B cell (primary cell): ENCODE measurements around the gene BPIFB6. TPM values are rescaled to one million over a fixed set of nuclear protein-coding genes. Genes with fewer than 3 reads are reported as not detected.

Experiments used
- ATAC-seq: fragments of 200-7000 bp; cut with Tn5 transposase; one replicate; pipeline ENCODE4 v1.10.0; 2021; ENCODE audit warnings: low read depth, mild to moderate bottlenecking, moderate number of reproducible peaks, moderate library complexity
- CTCF ChIA-PET: fragments of 350-600 bp; sonication (Branson Sonifier 250); formaldehyde crosslinking; loops from one replicate; lab custom pipeline; 2021; ENCODE audit warnings: antibody characterized with exemption, inconsistent platforms; lab: Charles Lee
- POLR2A ChIA-PET: fragments of 350-600 bp; sonication (Branson Sonifier 250); formaldehyde crosslinking; loops from one replicate; lab custom pipeline; 2021; ENCODE audit warnings: antibody characterized with exemption; lab: Charles Lee
- DNase-seq: peaks from one replicate; pipeline ENCODE4 v3.0.0; 2013
- H2AFZ ChIP-seq: 2 replicates; pipeline ENCODE4 v1.6.1; 2012; ENCODE audit warnings: mild to moderate bottlenecking, low read depth, low read length; ENCODE audit not compliant: insufficient read depth, poor library complexity, severe bottlenecking
- H3K27ac ChIP-seq, 2 donors: 1 replicate in 1 of 2; 2 replicates in 1 of 2; pipeline ENCODE4 v1.5.1; 2012 to 2013; ENCODE audit warnings: low read length in 2 of 2, mild to moderate bottlenecking in 2 of 2, moderate library complexity in 1 of 2
- H3K27me3 ChIP-seq, 4 experiments: fragments of 200-600 bp in 1 of 4; sonication (generic) in 1 of 4; replicated peaks in 1 of 4; 1 replicate in 2 of 4; 2 replicates in 2 of 4; pipeline versions ENCODE4 v1.6.1 to v1.7.0; 2013 to 2016; ENCODE audit warnings: low read length in 3 of 4, mild to moderate bottlenecking in 2 of 4, mixed read lengths in 1 of 4, moderate library complexity in 1 of 4; ENCODE audit not compliant: insufficient read depth in 4 of 4, control insufficient read depth in 3 of 4; ENCODE audit errors: control extremely low read depth in 1 of 4
- H3K36me3 ChIP-seq, 2 experiments: replicated peaks in 1 of 2; 1 replicate in 1 of 2; 2 replicates in 1 of 2; pipeline versions ENCODE4 v1.6.1 to v1.7.1; 2013; ENCODE audit warnings: low read length in 1 of 2; ENCODE audit not compliant: insufficient read depth in 2 of 2, control insufficient read depth in 1 of 2; ENCODE audit errors: control extremely low read depth in 1 of 2, extremely low read depth in 1 of 2
- H3K4me1 ChIP-seq, 2 donors: fragments of 200-600 bp in 1 of 2; sonication (generic) in 1 of 2; 1 replicate in 1 of 2; 2 replicates in 1 of 2; pipeline versions ENCODE4 v1.5.1 to v1.6.1; 2013 to 2017; ENCODE audit warnings: low read length in 2 of 2; ENCODE audit not compliant: control insufficient read depth in 2 of 2, insufficient read depth in 2 of 2
- H3K4me2 ChIP-seq: replicated peaks from 2 replicates; pipeline ENCODE3; 2012; ENCODE audit warnings: mild to moderate bottlenecking, low read depth, low read length; ENCODE audit not compliant: poor library complexity, severe bottlenecking
- H3K4me3 ChIP-seq, 5 experiments: fragments of 200-600 bp in 1 of 5; sonication (generic) in 1 of 5; 1 replicate in 3 of 5; 2 replicates in 2 of 5; pipeline versions ENCODE4 v1.5.1 to v1.7.0; 2011 to 2016; ENCODE audit warnings: low read length in 4 of 5, mild to moderate bottlenecking in 4 of 5, low read depth in 2 of 5, control low read depth in 1 of 5, moderate library complexity in 1 of 5; ENCODE audit not compliant: insufficient read depth in 1 of 5; ENCODE audit errors: control extremely low read depth in 1 of 5, extremely low read depth in 1 of 5
- H3K79me2 ChIP-seq: fragments of 200-600 bp; sonication (generic); one replicate; pipeline ENCODE4 v1.6.0; 2016; ENCODE audit warnings: low read length; ENCODE audit not compliant: control insufficient read depth, insufficient read depth
- H3K9ac ChIP-seq: fragments of 200-600 bp; sonication (generic); 2 replicates; pipeline ENCODE4 v1.6.1; 2017; ENCODE audit warnings: mild to moderate bottlenecking, low read length, moderate library complexity
- H3K9me3 ChIP-seq, 3 donors: one replicate each; pipeline versions ENCODE4 v1.6.1 to v1.7.1; 2013; ENCODE audit warnings: low read length in 2 of 3; ENCODE audit not compliant: control insufficient read depth in 2 of 3, insufficient read depth in 1 of 3; ENCODE audit errors: control extremely low read depth in 1 of 3
- H4K20me1 ChIP-seq: 2 replicates; pipeline ENCODE4 v1.6.0; 2012; ENCODE audit warnings: mild to moderate bottlenecking, low read length; ENCODE audit not compliant: insufficient read depth, control insufficient read depth, poor library complexity, severe bottlenecking
- H3K27ac Mint-ChIP-seq: one replicate; pipeline ENCODE4 v1.8.0; 2021; ENCODE audit warnings: mixed read lengths
- H3K27me3 Mint-ChIP-seq: one replicate; pipeline ENCODE4 v1.8.0; 2021; ENCODE audit warnings: mixed read lengths
- H3K4me1 Mint-ChIP-seq: one replicate; pipeline ENCODE4 v1.8.0; 2021; ENCODE audit warnings: mixed read lengths
- H3K4me3 Mint-ChIP-seq: one replicate; pipeline ENCODE4 v1.8.0; 2021; ENCODE audit warnings: mixed read lengths
- H3K9me3 Mint-ChIP-seq: one replicate; pipeline ENCODE4 v1.8.0; 2022; ENCODE audit warnings: mixed read lengths; ENCODE audit not compliant: insufficient read depth
- EZH2 ChIP-seq: IDR thresholded peaks from 2 replicates; pipeline ENCODE4 v1.6.1; 2012; ENCODE audit warnings: borderline replicate concordance, low read depth, mild to moderate bottlenecking, moderate library complexity, low read length; ENCODE audit not compliant: insufficient read depth, poor library complexity, severe bottlenecking
- WGBS: methylation state at CpG from one replicate; pipeline ENCODE4 v1.1.5; 2013; ENCODE audit warnings: missing lambda C conversion rate; ENCODE audit not compliant: insufficient coverage; 5-methylcytosine and 5-hydroxymethylcytosine counted together
- intact Hi-C: fragments of 100-400 bp; cut with micrococcal nuclease; formaldehyde crosslinking; loops from one replicate; pipeline ENCODE4 v1.10.0; 2022
- polyA plus RNA-seq: library from polyadenylated mRNA; depleted of rRNA; stranded (reverse); fragments of >200 nt; gene quantifications from 2 replicates; pipeline ENCODE4 v1.2.3, GENCODE V29; 2012
- total RNA-seq, 2 donors: library from RNA; stranded (reverse); fragments of 120-200 nt in 1 of 2; gene quantifications; 1 replicate in 1 of 2; 2 replicates in 1 of 2; pipeline versions ENCODE4 v1.2.3 to v1.2.4, GENCODE V29; 2013 to 2022
- TF ChIP-seq, protein P1 (sequence below): fragments of 200-600 bp; IDR thresholded peaks from one replicate; pipeline ENCODE4 v1.8.0; 2022; ENCODE audit warnings: antibody characterized with exemption, mild to moderate bottlenecking

BPIFB6 gene
- total and polyA plus RNA-seq, 2 donors (not counting 1 experiment from before 2014, with no cell fraction given) = not detected

DNA sequence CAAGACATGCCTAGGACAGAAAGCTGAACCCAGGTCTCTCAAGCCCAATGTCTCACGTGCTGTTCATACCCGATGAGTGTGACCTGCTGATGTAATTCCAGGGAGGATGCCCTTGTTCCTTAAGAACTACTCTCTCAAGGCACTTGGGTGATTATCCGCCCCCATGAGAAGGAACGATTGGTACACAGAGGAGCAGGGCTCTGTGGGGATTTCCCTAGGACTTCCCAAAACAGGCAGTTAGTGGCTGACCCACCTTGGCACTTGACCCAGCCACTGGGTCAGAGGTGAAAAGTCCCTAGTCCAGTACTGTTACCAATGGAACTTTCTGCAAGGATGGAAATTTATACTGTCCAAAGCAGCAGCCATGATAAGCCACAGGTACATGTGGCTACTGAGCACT lies 9.2 kb upstream of the BPIFB6 start:
- TF ChIP-seq EZH2 = no peak
- TF ChIP-seq, protein P1, sequence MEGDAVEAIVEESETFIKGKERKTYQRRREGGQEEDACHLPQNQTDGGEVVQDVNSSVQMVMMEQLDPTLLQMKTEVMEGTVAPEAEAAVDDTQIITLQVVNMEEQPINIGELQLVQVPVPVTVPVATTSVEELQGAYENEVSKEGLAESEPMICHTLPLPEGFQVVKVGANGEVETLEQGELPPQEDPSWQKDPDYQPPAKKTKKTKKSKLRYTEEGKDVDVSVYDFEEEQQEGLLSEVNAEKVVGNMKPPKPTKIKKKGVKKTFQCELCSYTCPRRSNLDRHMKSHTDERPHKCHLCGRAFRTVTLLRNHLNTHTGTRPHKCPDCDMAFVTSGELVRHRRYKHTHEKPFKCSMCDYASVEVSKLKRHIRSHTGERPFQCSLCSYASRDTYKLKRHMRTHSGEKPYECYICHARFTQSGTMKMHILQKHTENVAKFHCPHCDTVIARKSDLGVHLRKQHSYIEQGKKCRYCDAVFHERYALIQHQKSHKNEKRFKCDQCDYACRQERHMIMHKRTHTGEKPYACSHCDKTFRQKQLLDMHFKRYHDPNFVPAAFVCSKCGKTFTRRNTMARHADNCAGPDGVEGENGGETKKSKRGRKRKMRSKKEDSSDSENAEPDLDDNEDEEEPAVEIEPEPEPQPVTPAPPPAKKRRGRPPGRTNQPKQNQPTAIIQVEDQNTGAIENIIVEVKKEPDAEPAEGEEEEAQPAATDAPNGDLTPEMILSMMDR = no peak
- ATAC-seq (no peak), DNase-seq (no peak)
- Histone ChIP-seq H3K4me1 (no peaks in the 10 kb centered on the region), H2AFZ (no peak overlapping the region), H3K27me3 (no peaks in the 10 kb centered on the region), H3K9ac (no peak overlapping the region), H3K27ac (no peak overlapping the region), H3K9me3 (peaks cover 0 to 4% (median 0%) of the 10 kb centered on the region in 3 donors), H3K4me2 (no peak overlapping the region), H3K79me2 (no peaks in the 10 kb centered on the region), H3K4me3 (no peak overlapping the region), H4K20me1 (no peaks in the 10 kb centered on the region), H3K36me3 (no peaks in the 10 kb centered on the region)
- ChIA-PET POLR2A (no interaction called here), CTCF (no interaction called here)
- intact Hi-C loops = no loop called here
- Mint-ChIP-seq H3K4me1 (no peaks in the 10 kb centered on the region), H3K9me3 (no peaks in the 10 kb centered on the region), H3K27me3 (peaks cover 2% of the 10 kb centered on the region), H3K27ac (no peak overlapping the region), H3K4me3 (no peak overlapping the region)
- WGBS = 66% methylated on average over 4 of the region's 4 CpGs

DNA sequence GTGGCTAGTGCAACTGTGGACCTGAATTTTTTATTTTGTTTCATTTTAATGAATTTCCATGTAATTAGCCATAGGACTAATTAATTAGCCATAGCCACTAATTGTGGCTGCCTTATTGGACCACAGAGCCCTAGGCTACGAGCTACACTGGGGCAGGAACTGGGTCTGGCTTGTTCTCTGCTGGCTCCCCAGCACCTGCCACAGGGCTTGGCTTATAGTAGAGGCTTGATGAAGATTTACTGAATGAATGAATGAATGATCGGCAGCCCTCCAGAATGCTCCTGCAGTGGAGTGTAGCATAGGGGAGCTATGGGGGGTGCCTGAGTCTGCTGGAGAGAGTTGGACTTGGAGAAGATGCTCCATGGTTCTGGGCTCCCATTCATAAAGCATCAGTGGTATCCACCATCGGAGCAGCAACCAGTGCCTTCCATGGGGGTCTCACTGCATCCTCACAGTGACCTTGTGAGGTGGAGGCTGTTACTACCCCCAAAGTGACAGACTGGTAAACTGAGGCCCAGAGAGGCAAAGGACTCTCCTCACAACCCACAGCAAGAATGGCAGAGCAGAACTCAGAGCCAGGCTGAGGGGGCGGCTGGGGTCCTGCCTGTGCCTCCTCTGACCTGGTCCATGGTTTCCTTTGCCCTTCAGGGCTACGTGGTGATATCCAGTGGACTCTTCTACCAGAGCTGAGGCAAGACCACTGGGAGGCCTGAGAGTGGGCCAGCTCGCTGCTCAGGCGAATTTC lies 8.6 kb upstream of the BPIFB6 start:
- H2AFZ ChIP-seq = no peak overlapping the region
- no peak for TF ChIP-seq EZH2
- TF ChIP-seq, protein P1 = no peak
- no peaks in the 10 kb centered on the region for H3K4me1 ChIP-seq
- intact Hi-C loops = no loop called here
- H3K79me2 ChIP-seq = no peaks in the 10 kb centered on the region
- no peaks in the 10 kb centered on the region for H4K20me1 ChIP-seq
- no peak overlapping the region for H3K4me3 ChIP-seq
- no peaks in the 10 kb centered on the region for H3K4me1 Mint-ChIP-seq
- no peak for DNase-seq
- H3K27ac Mint-ChIP-seq = no peak overlapping the region
- H3K27ac ChIP-seq = no peak overlapping the region
- ChIA-PET POLR2A (no interaction called here), CTCF (no interaction called here)
- no peaks in the 10 kb centered on the region for H3K27me3 ChIP-seq
- H3K4me2 ChIP-seq = no peak overlapping the region
- no peak for ATAC-seq
- H3K9me3 Mint-ChIP-seq = no peaks in the 10 kb centered on the region
- peaks cover 0 to 4% (median 0%) of the 10 kb centered on the region in 3 donors for H3K9me3 ChIP-seq
- no peak overlapping the region for H3K4me3 Mint-ChIP-seq
- WGBS = 89% methylated on average over 7 of the region's 7 CpGs
- H3K9ac ChIP-seq = no peak overlapping the region
- H3K36me3 ChIP-seq = no peaks in the 10 kb centered on the region
- no peaks in the 10 kb centered on the region for H3K27me3 Mint-ChIP-seq
